Forelimb muscle (tissue), 1 donor: ENCODE results near the gene C1QTNF9. TPM values are rescaled to one million over a fixed set of nuclear protein-coding genes. Genes with fewer than 3 reads are reported as not detected.
"Not testable (repeated sequence)": the region's sequence is repeated elsewhere in the genome, so short reads cannot be mapped to it uniquely, and the experiment has no call there.

Source experiments
- DNase-seq: peaks from one replicate; pipeline ENCODE4 v3.0.0-alpha.2; 2013; ENCODE audit warnings: low read depth
- polyA plus RNA-seq: library from polyadenylated mRNA; unstranded; fragments of 120-200 nt; gene quantifications from one replicate; pipeline ENCODE4 v1.2.1, GENCODE V29; 2013; ENCODE audit not compliant: insufficient read length

Gene C1QTNF9
- polyA plus RNA-seq, 1 donor = 4.9 TPM

GRCh38 chr13:24282256-24282655, 27.1 kb upstream of the C1QTNF9 start:
- DNase-seq = no peak

DNA sequence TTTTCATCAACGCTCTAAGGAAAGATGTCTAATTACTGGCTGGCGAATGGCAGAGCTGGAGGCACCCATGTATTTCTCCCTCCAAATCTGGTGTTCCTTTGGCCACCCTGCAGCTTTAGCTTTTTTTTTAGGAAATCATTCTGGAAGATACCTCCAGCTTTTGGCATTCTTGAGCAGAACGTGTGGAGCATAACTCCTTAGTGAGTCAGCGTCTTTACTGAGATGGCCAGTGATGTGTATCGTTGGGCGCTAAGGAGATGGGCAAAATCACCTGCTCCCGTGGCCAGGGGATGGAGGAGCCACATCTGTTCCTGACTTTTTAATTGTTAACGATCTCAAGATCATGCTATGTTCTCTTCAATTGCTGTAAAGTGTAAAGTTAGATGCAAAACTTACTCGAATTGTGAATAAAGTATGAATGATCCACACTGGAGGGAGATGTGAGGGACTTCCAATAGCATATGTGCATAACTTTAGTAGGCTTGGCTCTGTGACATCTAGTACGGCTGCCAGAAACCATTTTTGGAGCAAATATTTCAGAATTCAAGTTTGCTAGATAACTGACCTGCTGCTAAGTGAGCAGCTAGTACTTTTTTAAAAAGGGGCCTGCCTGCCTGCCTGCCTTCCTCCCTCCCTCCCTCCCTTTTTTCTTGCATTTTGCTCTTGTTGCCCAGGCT, 24.4 kb upstream of the C1QTNF9 start:
- no peak for DNase-seq

GRCh38 chr13:24286624-24287023, 22.8 kb upstream of the C1QTNF9 start:
- DNase-seq = no peak

GRCh38 chr13:24287748-24288287, 21.6 kb upstream of the C1QTNF9 start:
- DNase-seq = no peak

- no peak for DNase-seq
These were observed 20.5 kb upstream of the C1QTNF9 start for GRCh38 chr13:24288870-24289269.

GRCh38 chr13:24290280-24290932, 19.0 kb upstream of the C1QTNF9 start:
- DNase-seq = no peak

DNA sequence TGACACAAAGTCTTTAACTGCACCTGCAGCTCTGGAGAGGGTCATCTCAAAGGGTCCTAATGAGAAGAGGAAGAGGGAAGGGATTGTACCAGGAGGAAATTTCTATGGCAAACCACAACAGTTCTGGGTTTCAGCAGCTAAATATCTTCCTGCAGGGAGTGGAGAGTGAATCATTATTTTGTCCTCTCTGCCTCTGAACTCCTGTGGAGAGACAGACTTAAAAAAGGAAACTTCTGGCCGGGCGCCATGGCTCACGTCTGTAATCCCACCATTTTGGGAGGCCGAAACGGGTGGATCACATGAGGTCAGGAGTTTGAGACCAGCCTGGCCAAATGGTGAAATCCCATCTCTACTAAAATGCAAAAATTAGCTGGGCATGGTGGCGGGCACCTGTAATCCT, 16.9 kb upstream of the C1QTNF9 start:
- no peak for DNase-seq

GRCh38 chr13:24293746-24294145, 15.6 kb upstream of the C1QTNF9 start:
- DNase-seq = no peak

DNA sequence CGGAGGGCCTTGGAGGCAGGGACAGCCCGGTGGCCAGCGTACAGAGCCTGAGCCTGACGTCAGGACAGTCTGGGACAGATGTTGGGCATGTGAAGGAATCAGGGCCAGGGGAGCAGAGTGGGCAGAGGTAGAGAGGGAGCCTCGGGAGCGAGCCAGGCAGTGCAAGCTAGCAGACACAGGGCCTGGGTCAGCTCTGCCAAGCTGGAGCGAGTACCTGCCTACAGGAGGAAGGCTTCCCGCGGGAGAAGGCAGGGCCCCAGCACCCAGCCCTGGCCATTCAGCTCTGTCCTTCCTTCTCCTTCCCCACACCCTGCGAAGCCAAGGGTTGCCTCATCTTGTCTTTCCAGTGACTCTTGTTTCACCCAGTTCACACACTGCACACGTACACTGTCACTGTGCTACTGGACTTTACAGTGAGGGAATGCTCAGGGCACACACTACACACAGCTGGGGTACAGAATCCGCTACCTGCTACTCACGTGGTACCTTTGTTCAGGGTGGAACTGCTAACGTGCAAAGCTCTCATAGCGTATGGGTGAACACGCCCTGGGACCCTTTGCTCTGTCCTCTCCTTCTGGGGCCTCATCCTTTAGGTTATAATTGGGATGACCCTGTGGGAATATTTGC, 9.8 kb upstream of the C1QTNF9 start:
- no peak for DNase-seq

DNA sequence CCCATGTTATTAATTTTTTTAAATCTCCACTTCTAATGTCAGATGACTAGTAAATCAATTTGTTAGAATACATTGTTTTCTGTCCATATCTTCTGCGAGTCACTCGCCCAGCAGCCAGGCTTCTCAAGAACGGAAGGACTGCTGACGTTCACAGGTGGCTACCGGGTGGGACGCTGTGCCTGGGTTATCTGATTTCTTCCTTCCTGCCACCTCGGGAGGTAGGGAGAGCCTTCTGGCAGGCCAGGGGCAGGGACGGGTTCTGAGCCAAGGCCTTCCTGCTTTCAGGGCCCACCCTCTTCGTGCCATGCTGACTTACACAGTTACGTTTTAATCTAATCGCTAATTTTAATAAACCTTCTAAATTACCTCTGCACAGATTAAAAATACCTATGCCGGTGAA, 7.9 kb upstream of the C1QTNF9 start:
- no peak for DNase-seq

- no peak for DNase-seq
These were observed 7.5 kb upstream of the C1QTNF9 start for GRCh38 chr13:24301911-24302310.

GRCh38 chr13:24304620-24305019, 4.8 kb upstream of the C1QTNF9 start:
- DNase-seq = no peak

DNA sequence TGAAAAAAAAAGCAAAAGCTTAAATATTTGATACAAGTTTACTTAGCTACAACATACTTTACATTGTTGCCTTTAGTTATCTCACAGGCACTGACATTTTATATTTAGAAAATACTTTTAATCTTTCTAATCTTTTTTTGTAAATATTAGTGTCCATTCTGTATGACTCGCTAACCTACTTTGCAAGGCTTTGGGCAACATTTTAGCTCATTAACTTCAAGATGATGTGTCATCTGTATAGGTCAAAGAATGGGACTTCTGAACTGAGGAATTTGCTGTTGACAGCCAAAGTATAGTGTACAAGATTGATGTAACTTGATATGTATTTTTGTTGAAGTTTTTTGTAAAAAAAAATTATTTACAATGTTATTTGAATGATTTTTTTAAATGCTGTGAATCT, 2.7 kb upstream of the C1QTNF9 start:
- DNase-seq = no peak

DNA sequence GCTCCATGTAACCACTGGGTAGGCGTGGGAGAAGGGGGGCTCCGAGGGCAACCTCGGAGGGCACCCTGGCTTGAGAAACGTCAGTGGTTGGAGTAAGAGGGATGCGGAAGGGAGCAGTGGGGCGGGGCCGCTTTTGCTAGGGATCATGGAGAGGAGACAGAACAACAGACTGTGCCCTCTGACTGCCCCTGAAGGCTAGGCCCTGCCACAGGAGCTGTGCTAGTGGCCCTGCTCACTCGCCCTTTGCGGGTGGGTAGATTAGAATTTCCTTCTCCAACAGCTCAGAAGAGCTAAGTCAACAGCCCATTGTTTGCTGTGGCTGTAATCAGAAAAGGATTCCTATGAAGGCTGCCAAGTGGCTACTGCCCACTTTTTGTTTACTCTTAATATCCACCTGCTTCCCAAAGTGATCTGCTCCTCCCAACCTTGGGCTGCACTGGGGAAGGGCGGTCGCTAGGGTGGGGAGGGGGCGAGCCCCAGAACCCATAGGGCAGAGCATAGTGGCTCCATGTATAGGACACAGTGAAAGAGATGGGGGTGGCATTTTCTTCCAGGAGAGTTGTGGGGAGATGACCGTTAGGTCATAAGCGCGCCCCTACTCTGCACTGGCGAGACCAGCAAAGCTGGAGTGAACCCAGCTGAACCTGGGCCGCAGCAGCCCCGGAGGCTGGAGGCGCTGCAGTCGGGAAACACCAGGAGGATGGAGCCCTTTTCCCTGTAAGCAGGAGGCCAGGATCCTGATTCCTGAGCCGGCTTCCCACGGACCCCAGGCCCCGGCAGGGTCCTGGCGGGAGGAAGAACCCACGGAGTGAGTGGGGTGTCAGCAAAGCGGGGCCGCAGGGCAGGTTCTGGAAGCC, 1.9 kb upstream of the C1QTNF9 start:
- DNase-seq = no peak

- DNase-seq = no peak
These were observed 1.3 kb upstream of the C1QTNF9 start for GRCh38 chr13:24308068-24308445.

DNA sequence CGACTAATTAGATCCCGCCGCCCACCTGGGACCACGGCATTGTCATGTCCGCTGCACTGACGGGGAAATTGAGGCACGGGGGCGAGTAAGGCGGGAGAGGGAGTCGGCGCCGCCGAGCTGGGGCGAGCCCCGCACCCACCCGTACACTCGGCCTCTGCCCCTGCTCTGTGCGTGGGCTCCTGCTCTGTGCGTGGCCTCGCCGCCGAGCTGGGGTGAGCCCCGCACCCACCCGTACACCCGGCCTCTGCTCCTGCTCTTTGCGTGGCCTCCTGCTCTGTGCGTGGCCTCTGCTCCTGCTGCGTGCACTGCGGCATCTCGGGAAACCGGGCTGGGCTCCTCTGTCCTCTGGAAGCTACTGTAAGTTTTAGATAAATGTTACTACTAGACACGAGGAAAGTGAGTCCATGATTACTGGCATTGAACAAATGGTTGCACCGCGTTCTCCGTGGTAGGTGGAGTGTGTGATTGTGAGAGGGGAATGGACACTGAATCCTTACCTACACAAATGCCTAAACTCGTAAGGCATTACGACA, 826 bp upstream of the C1QTNF9 start:
- no peak for DNase-seq

- DNase-seq = peak; percentile 34
These were observed 4.1 kb downstream of the C1QTNF9 start for GRCh38 chr13:24313439-24313838.

GRCh38 chr13:24317835-24318234, 8.5 kb downstream of the C1QTNF9 start:
- DNase-seq = not testable (repeated sequence)

GRCh38 chr13:24318878-24319277, 9.5 kb downstream of the C1QTNF9 start:
- not testable (repeated sequence) for DNase-seq

DNA sequence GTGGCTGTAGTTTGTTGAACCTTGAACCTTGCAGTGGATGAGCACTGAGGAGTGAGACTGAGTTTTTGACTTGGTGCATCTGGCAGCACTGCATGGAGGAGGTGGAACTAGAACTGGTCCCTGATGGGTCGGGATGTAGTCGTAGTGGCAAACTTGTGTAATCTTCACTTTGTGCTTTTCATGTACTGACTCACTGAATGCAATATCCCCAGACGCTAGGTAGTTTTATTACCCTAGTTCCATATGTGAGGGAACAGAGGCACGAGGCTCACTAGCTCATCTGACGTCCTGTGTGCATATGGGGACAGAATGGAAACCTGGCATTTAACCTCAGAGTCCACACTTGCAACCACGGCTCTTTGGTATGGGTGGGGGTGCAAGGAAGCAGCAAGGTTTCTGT, 10.3 kb downstream of the C1QTNF9 start:
- not testable (repeated sequence) for DNase-seq

DNA sequence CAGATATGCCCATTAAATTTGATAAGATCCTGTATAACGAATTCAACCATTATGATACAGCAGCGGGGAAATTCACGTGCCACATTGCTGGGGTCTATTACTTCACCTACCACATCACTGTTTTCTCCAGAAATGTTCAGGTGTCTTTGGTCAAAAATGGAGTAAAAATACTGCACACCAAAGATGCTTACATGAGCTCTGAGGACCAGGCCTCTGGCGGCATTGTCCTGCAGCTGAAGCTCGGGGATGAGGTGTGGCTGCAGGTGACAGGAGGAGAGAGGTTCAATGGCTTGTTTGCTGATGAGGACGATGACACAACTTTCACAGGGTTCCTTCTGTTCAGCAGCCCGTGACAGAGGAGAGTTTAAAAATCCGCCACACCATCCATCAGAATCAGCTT, 12.0 kb downstream of the C1QTNF9 start:
- not testable (repeated sequence) for DNase-seq

GRCh38 chr13:24322470-24322869, 13.1 kb downstream of the C1QTNF9 start:
- DNase-seq = not testable (repeated sequence)
